ENCODE measurements around the gene MS4A6E. TPM values are rescaled to one million over a fixed set of nuclear protein-coding genes. Genes with fewer than 3 reads are reported as not detected.

MS4A6E gene
- polyA plus RNA-seq, 1 donor: not detected

GRCh38 chr11:60334005-60334620 is 7.1 kb downstream of the MS4A6E start:
- no CpG with 5 or more reads among the region's 2 CpGs for WGBS (ENCODE audit: insufficient coverage, low lambda C conversion rate)
- DNase-seq: peak; percentile 40 to 52
- H3K4me3 ChIP-seq (ENCODE audit: low read length): no peak overlapping the region
- H3K36me3 ChIP-seq (ENCODE audit: control insufficient read depth, insufficient read depth, low read length): no peaks in the 10 kb centered on the region
- no peaks in the 10 kb centered on the region for H3K9me3 ChIP-seq (ENCODE audit: control insufficient read depth, low read depth, low read length)
- H3K4me1 ChIP-seq (ENCODE audit: control insufficient read depth, insufficient read depth, low read length): no peaks in the 10 kb centered on the region
- no peak overlapping the region for H3K27ac ChIP-seq (ENCODE audit: low read length)
- no peaks in the 10 kb centered on the region for H3K27me3 ChIP-seq (ENCODE audit: control insufficient read depth, insufficient read depth, low read length)

- Histone ChIP-seq H3K36me3 (ENCODE audit: control insufficient read depth, insufficient read depth, low read length) (no peaks in the 10 kb centered on the region), H3K27me3 (ENCODE audit: control insufficient read depth, insufficient read depth, low read length) (no peaks in the 10 kb centered on the region), H3K4me3 (ENCODE audit: low read length) (no peak overlapping the region), H3K9me3 (ENCODE audit: control insufficient read depth, low read depth, low read length) (no peaks in the 10 kb centered on the region), H3K27ac (ENCODE audit: low read length) (no peak overlapping the region), H3K4me1 (ENCODE audit: control insufficient read depth, insufficient read depth, low read length) (no peaks in the 10 kb centered on the region)
- DNase-seq: no peak
- WGBS (ENCODE audit: insufficient coverage, low lambda C conversion rate): no CpG with 5 or more reads among the region's 7 CpGs
Measured at GRCh38 chr11:60336767-60337391, 9.8 kb downstream of the MS4A6E start.

GRCh38 chr11:60338053-60338452 is 11.0 kb downstream of the MS4A6E start:
- WGBS (ENCODE audit: insufficient coverage, low lambda C conversion rate): 45% methylated on average over 2 of the region's 2 CpGs
- no peaks in the 10 kb centered on the region for H3K27me3 ChIP-seq (ENCODE audit: control insufficient read depth, insufficient read depth, low read length)
- no peaks in the 10 kb centered on the region for H3K4me1 ChIP-seq (ENCODE audit: control insufficient read depth, insufficient read depth, low read length)
- no peak overlapping the region for H3K4me3 ChIP-seq (ENCODE audit: low read length)
- H3K36me3 ChIP-seq (ENCODE audit: control insufficient read depth, insufficient read depth, low read length): no peaks in the 10 kb centered on the region
- no peaks in the 10 kb centered on the region for H3K9me3 ChIP-seq (ENCODE audit: control insufficient read depth, low read depth, low read length)
- DNase-seq: no peak
- no peak overlapping the region for H3K27ac ChIP-seq (ENCODE audit: low read length)

GRCh38 chr11:60339356-60339755 is 12.3 kb downstream of the MS4A6E start:
- no CpG with 5 or more reads among the region's 3 CpGs for WGBS (ENCODE audit: insufficient coverage, low lambda C conversion rate)
- no peak for DNase-seq
- Histone ChIP-seq H3K27me3 (ENCODE audit: control insufficient read depth, insufficient read depth, low read length) (no peaks in the 10 kb centered on the region), H3K4me3 (ENCODE audit: low read length) (no peak overlapping the region), H3K4me1 (ENCODE audit: control insufficient read depth, insufficient read depth, low read length) (no peaks in the 10 kb centered on the region), H3K27ac (ENCODE audit: low read length) (no peak overlapping the region), H3K36me3 (ENCODE audit: control insufficient read depth, insufficient read depth, low read length) (no peaks in the 10 kb centered on the region), H3K9me3 (ENCODE audit: control insufficient read depth, low read depth, low read length) (no peaks in the 10 kb centered on the region)

GRCh38 chr11:60343094-60343704 is 16.1 kb downstream of the MS4A6E start:
- WGBS (ENCODE audit: insufficient coverage, low lambda C conversion rate): 56% methylated on average over 7 of the region's 10 CpGs
- no peak for DNase-seq
- H3K9me3 ChIP-seq (ENCODE audit: control insufficient read depth, low read depth, low read length): no peaks in the 10 kb centered on the region

GRCh38 chr11:60344146-60344545 is 17.1 kb downstream of the MS4A6E start:
- Histone ChIP-seq H3K4me3 (ENCODE audit: low read length) (no peak overlapping the region), H3K27me3 (ENCODE audit: control insufficient read depth, insufficient read depth, low read length) (no peaks in the 10 kb centered on the region), H3K9me3 (ENCODE audit: control insufficient read depth, low read depth, low read length) (no peaks in the 10 kb centered on the region), H3K27ac (ENCODE audit: low read length) (no peak overlapping the region), H3K36me3 (ENCODE audit: control insufficient read depth, insufficient read depth, low read length) (no peaks in the 10 kb centered on the region), H3K4me1 (ENCODE audit: control insufficient read depth, insufficient read depth, low read length) (no peaks in the 10 kb centered on the region)
- WGBS (ENCODE audit: insufficient coverage, low lambda C conversion rate): no CpG with 5 or more reads among the region's 2 CpGs
- no peak for DNase-seq

More at GRCh38 chr11:60343094-60343704, 16.1 kb downstream of the MS4A6E start:
- Histone ChIP-seq H3K27ac (ENCODE audit: low read length) (no peak overlapping the region), H3K36me3 (ENCODE audit: control insufficient read depth, insufficient read depth, low read length) (no peaks in the 10 kb centered on the region), H3K27me3 (ENCODE audit: control insufficient read depth, insufficient read depth, low read length) (no peaks in the 10 kb centered on the region), H3K4me1 (ENCODE audit: control insufficient read depth, insufficient read depth, low read length) (no peaks in the 10 kb centered on the region), H3K4me3 (ENCODE audit: low read length) (no peak overlapping the region)

GRCh38 chr11:60345489-60345888 is 18.4 kb downstream of the MS4A6E start:
- peak; percentile 7 to 24 for DNase-seq
- Histone ChIP-seq H3K4me1 (ENCODE audit: control insufficient read depth, insufficient read depth, low read length) (no peaks in the 10 kb centered on the region), H3K9me3 (ENCODE audit: control insufficient read depth, low read depth, low read length) (no peaks in the 10 kb centered on the region), H3K27ac (ENCODE audit: low read length) (no peak overlapping the region), H3K4me3 (ENCODE audit: low read length) (no peak overlapping the region), H3K27me3 (ENCODE audit: control insufficient read depth, insufficient read depth, low read length) (no peaks in the 10 kb centered on the region), H3K36me3 (ENCODE audit: control insufficient read depth, insufficient read depth, low read length) (no peaks in the 10 kb centered on the region)

GRCh38 chr11:60347084-60347797 is 20.2 kb downstream of the MS4A6E start:
- no peak overlapping the region for H3K27ac ChIP-seq (ENCODE audit: low read length)
- no peak for DNase-seq
- peaks cover 3% of the 10 kb centered on the region for H3K4me1 ChIP-seq (ENCODE audit: control insufficient read depth, insufficient read depth, low read length)
- H3K4me3 ChIP-seq (ENCODE audit: low read length): no peak overlapping the region
- H3K36me3 ChIP-seq (ENCODE audit: control insufficient read depth, insufficient read depth, low read length): no peaks in the 10 kb centered on the region
- H3K9me3 ChIP-seq (ENCODE audit: control insufficient read depth, low read depth, low read length): no peaks in the 10 kb centered on the region
- no peaks in the 10 kb centered on the region for H3K27me3 ChIP-seq (ENCODE audit: control insufficient read depth, insufficient read depth, low read length)
- WGBS (ENCODE audit: insufficient coverage, low lambda C conversion rate): 83% methylated on average over 1 of the region's 2 CpGs

GRCh38 chr11:60348116-60348515 is 21.1 kb downstream of the MS4A6E start:
- Histone ChIP-seq H3K27ac (ENCODE audit: low read length) (no peak overlapping the region), H3K4me3 (ENCODE audit: low read length) (no peak overlapping the region), H3K36me3 (ENCODE audit: control insufficient read depth, insufficient read depth, low read length) (no peaks in the 10 kb centered on the region), H3K4me1 (ENCODE audit: control insufficient read depth, insufficient read depth, low read length) (peaks cover 3% of the 10 kb centered on the region), H3K9me3 (ENCODE audit: control insufficient read depth, low read depth, low read length) (no peaks in the 10 kb centered on the region), H3K27me3 (ENCODE audit: control insufficient read depth, insufficient read depth, low read length) (no peaks in the 10 kb centered on the region)
- WGBS (ENCODE audit: insufficient coverage, low lambda C conversion rate): 40% methylated on average over 1 of the region's 2 CpGs
- peak in 1 of 2 donors; percentile 12 for DNase-seq

- H3K27me3 ChIP-seq (ENCODE audit: control insufficient read depth, insufficient read depth, low read length): no peaks in the 10 kb centered on the region
- WGBS (ENCODE audit: insufficient coverage, low lambda C conversion rate): no CpG with 5 or more reads among the region's 1 CpG
- no peak overlapping the region for H3K4me3 ChIP-seq (ENCODE audit: low read length)
- no peak overlapping the region for H3K27ac ChIP-seq (ENCODE audit: low read length)
- H3K36me3 ChIP-seq (ENCODE audit: control insufficient read depth, insufficient read depth, low read length): no peaks in the 10 kb centered on the region
- no peaks in the 10 kb centered on the region for H3K9me3 ChIP-seq (ENCODE audit: control insufficient read depth, low read depth, low read length)
- peaks cover 3% of the 10 kb centered on the region for H3K4me1 ChIP-seq (ENCODE audit: control insufficient read depth, insufficient read depth, low read length)
- no peak for DNase-seq
Measured at GRCh38 chr11:60349990-60350389, 22.9 kb downstream of the MS4A6E start.
